ENCODE measurements around the gene VWC2. TPM values are rescaled to one million over a fixed set of nuclear protein-coding genes. Genes with fewer than 3 reads are reported as not detected.

Gene VWC2
- total and polyA plus RNA-seq, 7 experiments from 2014 or later, result not detected

- H3K9me3 ChIP-seq (ENCODE audit: control insufficient read depth in 2 of 3, low read length in 3 of 3), result no peaks in the 10 kb centered on the region
- ATAC-seq (no peak), DNase-seq (no peak)
- Mint-ChIP-seq H3K4me1 (no peaks in the 10 kb centered on the region), H3K27ac (no peak overlapping the region), H3K4me3 (no peak overlapping the region), H3K9me3 (peaks cover 0 to 3% (median 0%) of the 10 kb centered on the region in 11 donors), H3K27me3 (peaks cover 19 to 56% (median 35%) of the 10 kb centered on the region in 5 donors), H3K36me3 (no peaks in the 10 kb centered on the region)
- intact Hi-C loops (cut with micrococcal nuclease), result no loop called here
- ChIA-PET POLR2A (no interaction called here), CTCF (no interaction called here)
- no peaks in the 10 kb centered on the region for H3K27me3 ChIP-seq (ENCODE audit: control insufficient read depth in 2 of 2, insufficient read depth in 2 of 2, low read length in 2 of 2)
- no peaks in the 10 kb centered on the region for H3K36me3 ChIP-seq (ENCODE audit: control insufficient read depth in 2 of 3, insufficient read depth in 3 of 3, low read length in 3 of 3)
- H3K27ac ChIP-seq (ENCODE audit: low read depth, low read length), result no peak overlapping the region
- no peaks in the 10 kb centered on the region for H3K4me1 ChIP-seq (ENCODE audit: control insufficient read depth in 2 of 2, insufficient read depth in 2 of 2, low read length in 2 of 2)
- H3K4me3 ChIP-seq (ENCODE audit: low read length), result no peak overlapping the region
Observed at GRCh38 chr7:49780953-49781352, 7.5 kb downstream of the VWC2 start.

GRCh38 chr7:49781996-49782395 lies 8.6 kb downstream of the VWC2 start:
- Histone ChIP-seq H3K4me3 (ENCODE audit: low read length) (no peak overlapping the region), H3K4me1 (ENCODE audit: control insufficient read depth in 2 of 2, insufficient read depth in 2 of 2, low read length in 2 of 2) (no peaks in the 10 kb centered on the region), H3K27ac (ENCODE audit: low read depth, low read length) (no peak overlapping the region), H3K36me3 (ENCODE audit: control insufficient read depth in 2 of 3, insufficient read depth in 3 of 3, low read length in 3 of 3) (no peaks in the 10 kb centered on the region), H3K27me3 (ENCODE audit: control insufficient read depth in 2 of 2, insufficient read depth in 2 of 2, low read length in 2 of 2) (no peaks in the 10 kb centered on the region), H3K9me3 (ENCODE audit: control insufficient read depth in 2 of 3, low read length in 3 of 3) (no peaks in the 10 kb centered on the region)
- intact Hi-C loops (cut with micrococcal nuclease), result no loop called here
- peaks cover 0 to 10% (median 0%) of the 10 kb centered on the region in 11 donors for H3K9me3 Mint-ChIP-seq
- no peaks in the 10 kb centered on the region for H3K36me3 Mint-ChIP-seq
- ATAC-seq (no peak), DNase-seq (no peak)
- POLR2A ChIA-PET, result no interaction called here
- CTCF ChIA-PET, result no interaction called here
- H3K4me1 Mint-ChIP-seq, result no peaks in the 10 kb centered on the region
- no peak overlapping the region for H3K4me3 Mint-ChIP-seq
- H3K27ac Mint-ChIP-seq, result no peak overlapping the region
- peaks cover 11 to 52% (median 25%) of the 10 kb centered on the region in 5 donors for H3K27me3 Mint-ChIP-seq

GRCh38 chr7:49783446-49783845 lies 10.0 kb downstream of the VWC2 start:
- H3K9me3 Mint-ChIP-seq, result peaks cover 0 to 10% (median 2%) of the 10 kb centered on the region in 11 donors
- Histone ChIP-seq H3K4me3 (ENCODE audit: low read length) (no peak overlapping the region), H3K9me3 (ENCODE audit: control insufficient read depth in 2 of 3, low read length in 3 of 3) (no peaks in the 10 kb centered on the region), H3K27me3 (ENCODE audit: control insufficient read depth in 2 of 2, insufficient read depth in 2 of 2, low read length in 2 of 2) (no peaks in the 10 kb centered on the region), H3K4me1 (ENCODE audit: control insufficient read depth in 2 of 2, insufficient read depth in 2 of 2, low read length in 2 of 2) (no peaks in the 10 kb centered on the region), H3K27ac (ENCODE audit: low read depth, low read length) (no peak overlapping the region), H3K36me3 (ENCODE audit: control insufficient read depth in 2 of 3, insufficient read depth in 3 of 3, low read length in 3 of 3) (no peaks in the 10 kb centered on the region)
- H3K27me3 Mint-ChIP-seq, result peaks cover 8 to 37% (median 22%) of the 10 kb centered on the region in 5 donors
- no peak overlapping the region for H3K4me3 Mint-ChIP-seq
- CTCF ChIA-PET, result no interaction called here
- no peaks in the 10 kb centered on the region for H3K4me1 Mint-ChIP-seq
- intact Hi-C loops (cut with micrococcal nuclease), result no loop called here
- no peak for ATAC-seq
- DNase-seq, result no peak
- H3K27ac Mint-ChIP-seq, result no peak overlapping the region
- H3K36me3 Mint-ChIP-seq, result no peaks in the 10 kb centered on the region
- POLR2A ChIA-PET, result no interaction called here

- POLR2A ChIA-PET, result no interaction called here
- ATAC-seq, result no peak
Observed at GRCh38 chr7:49787980-49788379, 14.5 kb downstream of the VWC2 start.

GRCh38 chr7:49788455-49789059 lies 15.1 kb downstream of the VWC2 start:
- H3K9me3 Mint-ChIP-seq, result peaks cover 0 to 11% (median 2%) of the 10 kb centered on the region in 11 donors
- no peak for DNase-seq
- no peaks in the 10 kb centered on the region for H3K36me3 ChIP-seq (ENCODE audit: control insufficient read depth in 2 of 3, insufficient read depth in 3 of 3, low read length in 3 of 3)
- no peak overlapping the region for H3K27ac Mint-ChIP-seq
- no peak overlapping the region for H3K4me3 ChIP-seq (ENCODE audit: low read length)
- H3K36me3 Mint-ChIP-seq, result no peaks in the 10 kb centered on the region
- H3K4me3 Mint-ChIP-seq, result no peak overlapping the region
- no peaks in the 10 kb centered on the region for H3K27me3 ChIP-seq (ENCODE audit: control insufficient read depth in 2 of 2, insufficient read depth in 2 of 2, low read length in 2 of 2)
- no peak overlapping the region for H3K27ac ChIP-seq (ENCODE audit: low read depth, low read length)
- ATAC-seq, result peak; percentile 42
- CTCF ChIA-PET, result no interaction called here
- H3K4me1 Mint-ChIP-seq, result no peaks in the 10 kb centered on the region
- H3K4me1 ChIP-seq (ENCODE audit: control insufficient read depth in 2 of 2, insufficient read depth in 2 of 2, low read length in 2 of 2), result no peaks in the 10 kb centered on the region
- intact Hi-C loops (cut with micrococcal nuclease), result no loop called here
- peaks cover 0 to 6% (median 0%) of the 10 kb centered on the region in 5 donors for H3K27me3 Mint-ChIP-seq
- POLR2A ChIA-PET, result no interaction called here
- H3K9me3 ChIP-seq (ENCODE audit: control insufficient read depth in 2 of 3, low read length in 3 of 3), result no peaks in the 10 kb centered on the region

More at GRCh38 chr7:49787980-49788379, 14.5 kb downstream of the VWC2 start:
- Histone ChIP-seq H3K27me3 (ENCODE audit: control insufficient read depth in 2 of 2, insufficient read depth in 2 of 2, low read length in 2 of 2) (no peaks in the 10 kb centered on the region), H3K4me1 (ENCODE audit: control insufficient read depth in 2 of 2, insufficient read depth in 2 of 2, low read length in 2 of 2) (no peaks in the 10 kb centered on the region), H3K27ac (ENCODE audit: low read depth, low read length) (no peak overlapping the region), H3K9me3 (ENCODE audit: control insufficient read depth in 2 of 3, low read length in 3 of 3) (no peaks in the 10 kb centered on the region), H3K4me3 (ENCODE audit: low read length) (no peak overlapping the region), H3K36me3 (ENCODE audit: control insufficient read depth in 2 of 3, insufficient read depth in 3 of 3, low read length in 3 of 3) (no peaks in the 10 kb centered on the region)
- H3K27ac Mint-ChIP-seq, result no peak overlapping the region
- peaks cover 0 to 11% (median 2%) of the 10 kb centered on the region in 11 donors for H3K9me3 Mint-ChIP-seq
- intact Hi-C loops (cut with micrococcal nuclease), result no loop called here
- CTCF ChIA-PET, result no interaction called here
- no peak for DNase-seq
- H3K4me1 Mint-ChIP-seq, result no peaks in the 10 kb centered on the region
- peaks cover 0 to 6% (median 0%) of the 10 kb centered on the region in 5 donors for H3K27me3 Mint-ChIP-seq
- no peak overlapping the region for H3K4me3 Mint-ChIP-seq
- H3K36me3 Mint-ChIP-seq, result no peaks in the 10 kb centered on the region

GRCh38 chr7:49789736-49790135 lies 16.3 kb downstream of the VWC2 start:
- Histone ChIP-seq H3K4me3 (ENCODE audit: low read length) (no peak overlapping the region), H3K27ac (ENCODE audit: low read depth, low read length) (no peak overlapping the region), H3K36me3 (ENCODE audit: control insufficient read depth in 2 of 3, insufficient read depth in 3 of 3, low read length in 3 of 3) (no peaks in the 10 kb centered on the region), H3K9me3 (ENCODE audit: control insufficient read depth in 2 of 3, low read length in 3 of 3) (no peaks in the 10 kb centered on the region), H3K4me1 (ENCODE audit: control insufficient read depth in 2 of 2, insufficient read depth in 2 of 2, low read length in 2 of 2) (no peaks in the 10 kb centered on the region), H3K27me3 (ENCODE audit: control insufficient read depth in 2 of 2, insufficient read depth in 2 of 2, low read length in 2 of 2) (no peaks in the 10 kb centered on the region)
- intact Hi-C loops (cut with micrococcal nuclease), result no loop called here
- ChIA-PET CTCF (no interaction called here), POLR2A (no interaction called here)
- H3K4me3 Mint-ChIP-seq, result no peak overlapping the region
- ATAC-seq, result no peak
- no peaks in the 10 kb centered on the region for H3K4me1 Mint-ChIP-seq
- no peaks in the 10 kb centered on the region for H3K36me3 Mint-ChIP-seq
- H3K9me3 Mint-ChIP-seq, result peaks cover 0 to 12% (median 2%) of the 10 kb centered on the region in 11 donors
- no peak for DNase-seq
- H3K27me3 Mint-ChIP-seq, result peaks cover 0 to 8% (median 0%) of the 10 kb centered on the region in 5 donors
- no peak overlapping the region for H3K27ac Mint-ChIP-seq

- ChIA-PET POLR2A (no interaction called here), CTCF (no interaction called here)
- H3K4me3 Mint-ChIP-seq, result no peak overlapping the region
- DNase-seq, result no peak
- no peak for ATAC-seq
- Histone ChIP-seq H3K27ac (ENCODE audit: low read depth, low read length) (no peak overlapping the region), H3K4me1 (ENCODE audit: control insufficient read depth in 2 of 2, insufficient read depth in 2 of 2, low read length in 2 of 2) (no peaks in the 10 kb centered on the region), H3K36me3 (ENCODE audit: control insufficient read depth in 2 of 3, insufficient read depth in 3 of 3, low read length in 3 of 3) (no peaks in the 10 kb centered on the region), H3K4me3 (ENCODE audit: low read length) (no peak overlapping the region), H3K9me3 (ENCODE audit: control insufficient read depth in 2 of 3, low read length in 3 of 3) (no peaks in the 10 kb centered on the region), H3K27me3 (ENCODE audit: control insufficient read depth in 2 of 2, insufficient read depth in 2 of 2, low read length in 2 of 2) (no peaks in the 10 kb centered on the region)
- no peak overlapping the region for H3K27ac Mint-ChIP-seq
- H3K4me1 Mint-ChIP-seq, result no peaks in the 10 kb centered on the region
- peaks cover 0 to 10% (median 0%) of the 10 kb centered on the region in 5 donors for H3K27me3 Mint-ChIP-seq
- no peaks in the 10 kb centered on the region for H3K36me3 Mint-ChIP-seq
- intact Hi-C loops (cut with micrococcal nuclease), result no loop called here
- H3K9me3 Mint-ChIP-seq, result peaks cover 0 to 13% (median 2%) of the 10 kb centered on the region in 11 donors
Observed at GRCh38 chr7:49790209-49790608, 16.8 kb downstream of the VWC2 start.
